GM18502 (cell line): Measurements from ENCODE around the gene B3GALT4.

Experiments
- ATAC-seq: cut with Tn5 transposase; IDR thresholded peaks from one replicate; pipeline ENCODE4 v1.9.1; 2021; ENCODE audit warnings: mild to moderate bottlenecking; ENCODE audit not compliant: unreplicated experiment, poor library complexity

The B3GALT4 gene

DNA sequence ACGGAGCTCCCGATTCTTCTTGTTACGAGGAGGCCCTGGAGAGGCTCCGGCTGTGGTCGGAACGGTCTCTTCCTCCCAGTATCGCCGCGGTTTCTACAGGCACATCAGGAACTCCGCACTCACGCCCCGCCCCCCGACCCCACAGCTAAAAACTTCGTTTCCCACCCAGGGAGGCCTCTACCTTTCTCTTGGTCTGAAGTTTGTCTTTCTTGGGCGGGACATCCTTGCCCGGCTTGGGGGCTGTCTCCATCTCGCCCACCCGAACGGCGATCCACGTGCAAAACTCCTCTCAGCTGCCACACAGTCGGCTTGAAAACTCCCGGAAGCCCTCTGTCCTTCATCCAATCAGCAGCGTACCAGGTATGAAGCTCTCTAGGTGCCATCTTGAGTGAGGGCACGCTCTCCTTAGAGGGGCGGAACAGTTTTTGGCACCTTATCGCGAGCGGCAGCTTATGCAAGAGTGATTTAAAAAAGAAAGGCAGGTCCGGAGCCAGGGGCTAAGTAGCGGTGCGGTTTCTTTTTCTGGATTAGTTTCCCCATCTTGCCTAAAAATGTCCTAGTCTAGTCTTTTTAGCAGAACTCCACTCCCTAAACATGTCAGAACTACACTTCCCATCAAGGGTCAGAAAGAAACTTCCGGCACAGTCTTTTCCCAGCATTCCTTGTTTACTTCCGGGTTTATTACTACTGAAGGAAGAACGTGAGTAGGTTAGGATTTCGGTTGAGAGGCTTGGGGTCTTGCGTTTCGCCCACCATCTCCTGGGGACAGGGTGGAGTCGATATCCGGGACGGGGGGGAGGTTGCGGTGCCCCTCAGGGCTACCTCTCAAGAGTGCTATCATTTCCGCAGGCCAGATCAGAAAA, 12.2 kb downstream of the B3GALT4 start, which contains the start of the genes PFDN6 and WDR46:
Gene PFDN6 (plus strand): TSS at position 681 of the 863 bp plus-strand sequence. CDS start 256 bp downstream, outside the sequence.
Gene WDR46 (minus strand): TSS at position 319 of the 863 bp plus-strand sequence. CDS start 69 bp downstream, at position 250.
- ATAC-seq = peak; percentile 81

DNA sequence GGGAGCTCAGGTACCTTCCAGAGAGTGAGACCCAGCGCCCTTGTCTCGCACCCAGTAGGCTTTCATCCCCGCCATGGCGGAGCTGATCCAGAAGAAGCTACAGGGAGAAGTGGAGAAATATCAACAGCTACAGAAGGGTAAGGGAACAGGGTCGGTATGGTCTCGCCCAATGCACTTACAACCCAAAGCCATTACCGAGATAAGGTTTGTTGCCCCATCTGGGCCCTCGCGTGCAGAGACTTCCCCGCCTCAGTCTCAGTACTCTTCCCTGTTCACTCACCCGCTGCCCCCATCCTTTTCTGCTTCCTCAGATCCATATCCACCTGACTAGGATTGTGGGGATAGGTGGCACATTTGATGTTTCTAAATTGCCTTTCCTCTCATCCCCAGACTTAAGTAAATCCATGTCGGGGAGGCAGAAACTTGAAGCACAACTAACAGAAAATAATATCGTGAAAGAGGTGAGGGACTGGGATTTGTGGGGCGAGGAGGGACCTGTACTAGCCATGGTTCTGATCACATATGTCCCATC, 12.9 kb downstream of the B3GALT4 start:
- ATAC-seq = peak; percentile 9

DNA sequence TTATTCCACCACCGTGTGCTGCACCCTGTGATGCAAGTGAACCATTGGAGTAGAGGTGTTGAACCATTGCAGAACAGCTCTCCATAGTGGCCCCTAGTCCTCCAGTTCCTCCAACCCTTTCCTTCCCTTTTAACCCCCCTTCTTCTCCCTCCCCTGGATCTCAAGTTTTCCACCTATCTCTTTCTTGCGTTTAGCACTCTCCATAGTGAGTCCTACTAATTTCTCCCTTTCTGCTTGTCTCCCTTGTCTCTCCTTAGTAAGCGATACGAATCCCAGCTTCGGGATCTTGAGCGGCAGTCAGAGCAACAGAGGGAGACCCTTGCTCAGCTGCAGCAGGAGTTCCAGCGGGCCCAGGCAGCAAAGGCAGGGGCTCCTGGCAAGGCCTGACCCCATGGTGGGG, 13.5 kb downstream of the B3GALT4 start:
- no peak for ATAC-seq

DNA sequence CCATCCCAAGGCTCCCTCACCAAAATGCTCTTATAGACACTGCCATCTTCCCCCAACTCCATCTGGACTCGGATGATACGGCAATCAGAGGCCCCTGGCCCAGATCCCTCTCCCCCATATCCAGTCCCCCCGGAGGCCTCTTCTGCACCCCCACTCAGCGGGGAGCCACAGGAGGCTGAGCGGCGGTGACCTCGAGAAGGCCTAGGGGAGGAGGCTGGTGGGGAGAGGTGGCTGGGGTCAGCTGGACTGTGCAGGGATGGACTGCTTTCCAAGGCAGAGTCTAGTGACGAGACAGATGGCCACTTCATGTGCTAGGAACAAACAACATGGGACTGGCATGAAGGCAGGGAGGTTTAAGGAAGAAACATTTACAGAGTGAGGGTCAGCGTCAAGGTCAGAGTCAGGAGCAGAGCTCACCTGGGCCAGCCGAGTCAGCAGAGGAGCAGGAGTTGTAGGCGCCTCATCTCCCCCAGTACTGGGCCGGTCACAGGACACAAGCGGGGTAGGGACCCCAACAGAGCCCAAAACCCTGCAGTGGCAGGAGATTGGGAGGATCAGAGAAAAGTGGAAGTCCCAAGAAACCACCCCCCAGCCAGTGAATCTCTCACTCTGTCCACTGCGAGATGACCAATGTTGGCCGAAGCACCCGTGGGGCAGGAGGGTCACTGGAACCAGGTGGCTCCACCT, 16.2 kb downstream of the B3GALT4 start:
- no peak for ATAC-seq

DNA sequence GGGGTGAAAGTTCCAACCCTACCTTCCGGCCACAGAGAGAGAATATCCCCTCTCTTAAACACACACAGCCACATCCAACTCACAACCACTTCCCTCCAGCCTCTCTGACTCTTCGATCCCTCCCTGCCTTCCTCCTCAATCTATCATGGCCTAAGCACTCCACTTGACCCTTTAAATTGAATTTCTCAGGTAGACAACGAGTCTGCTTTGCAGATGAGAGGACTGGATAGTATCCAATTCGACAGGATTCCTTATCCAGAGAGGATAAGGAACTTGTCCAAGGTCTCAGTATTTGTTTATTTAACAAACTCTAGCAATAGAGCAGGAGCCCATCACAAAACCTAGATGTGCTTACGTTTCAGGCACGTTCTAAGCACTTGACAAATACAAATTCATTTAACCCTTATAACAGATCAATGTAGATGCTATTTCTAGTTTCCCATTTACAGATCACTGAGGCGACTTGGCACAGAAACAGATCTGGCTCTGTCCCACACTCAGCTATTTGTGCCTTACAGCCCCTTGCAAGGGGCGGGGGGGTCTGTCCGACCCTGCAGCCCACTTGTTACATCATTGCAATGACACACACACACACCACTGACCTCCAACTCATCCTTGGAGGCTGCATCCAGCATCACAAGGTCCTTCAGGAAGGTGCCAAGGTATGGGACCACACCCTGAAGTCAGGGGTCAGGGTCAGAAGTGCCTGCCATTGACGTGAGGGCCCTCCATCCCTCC, 17.3 kb downstream of the B3GALT4 start:
- ATAC-seq = no peak

DNA sequence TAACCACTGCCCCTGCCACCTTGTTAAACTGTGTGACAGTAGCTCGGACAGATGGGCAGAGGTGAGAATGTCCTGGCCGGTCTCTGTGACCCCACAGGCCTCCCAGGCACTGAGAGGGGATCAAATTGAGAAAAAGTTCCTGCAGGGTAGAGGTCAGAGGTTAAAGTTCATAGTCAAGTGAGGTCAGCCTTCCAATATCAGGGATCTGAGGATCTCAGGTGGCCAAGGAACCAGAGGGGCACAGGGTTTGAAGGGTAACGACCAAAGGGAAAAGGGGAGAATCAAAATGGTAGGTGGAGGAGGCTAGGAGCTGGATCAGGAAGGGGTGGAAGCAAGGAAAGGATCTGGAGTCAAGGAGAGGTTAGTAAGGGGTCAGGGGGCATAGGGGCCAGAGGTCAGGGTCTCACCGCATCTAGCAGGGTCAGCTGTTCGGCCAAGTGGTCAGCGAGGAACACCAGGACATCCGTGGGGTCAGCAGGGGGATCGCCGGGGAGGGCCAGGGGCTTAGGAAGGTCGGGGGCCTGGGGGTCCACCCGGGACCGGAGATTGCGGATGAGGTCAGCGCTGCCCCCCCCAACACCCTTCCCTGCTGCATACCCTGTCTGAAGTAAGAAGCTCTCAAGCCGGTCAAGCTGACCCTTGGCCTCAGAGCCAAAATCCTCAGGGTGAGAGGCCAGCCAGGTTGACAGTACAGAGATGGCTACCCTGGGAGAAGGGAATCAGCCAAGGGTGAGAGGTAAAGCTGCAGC, 18.9 kb downstream of the B3GALT4 start:
- ATAC-seq = no peak

DNA sequence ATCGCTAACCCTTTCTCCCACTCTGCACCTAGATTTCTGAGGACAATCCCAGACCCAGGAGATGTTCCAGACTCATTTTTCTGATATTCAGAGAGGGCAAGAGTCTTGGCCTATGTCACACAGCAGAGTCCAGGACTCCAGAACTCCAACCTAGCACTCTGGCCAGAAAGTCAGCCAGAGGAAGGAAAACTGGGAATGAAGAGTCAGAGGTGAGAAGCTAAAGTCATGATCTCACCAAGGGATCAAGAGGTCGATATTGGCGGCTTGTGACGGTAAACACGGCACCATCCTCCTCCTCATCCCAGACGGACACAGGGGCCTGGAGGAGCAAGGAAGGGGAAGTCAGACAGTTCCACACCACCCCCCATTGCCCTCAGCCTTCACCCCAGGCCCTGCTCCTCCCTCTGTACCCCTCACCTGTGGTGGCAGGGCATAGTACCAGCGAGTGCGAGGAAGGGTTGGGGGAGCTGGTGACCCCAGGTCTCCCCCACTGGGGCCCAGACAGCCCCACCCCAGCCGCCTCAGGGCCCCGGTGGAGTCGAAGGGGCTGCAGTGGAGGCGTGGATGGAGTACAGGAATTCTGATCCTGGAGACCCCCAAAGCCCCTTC, 20.0 kb downstream of the B3GALT4 start:
- ATAC-seq = no peak

DNA sequence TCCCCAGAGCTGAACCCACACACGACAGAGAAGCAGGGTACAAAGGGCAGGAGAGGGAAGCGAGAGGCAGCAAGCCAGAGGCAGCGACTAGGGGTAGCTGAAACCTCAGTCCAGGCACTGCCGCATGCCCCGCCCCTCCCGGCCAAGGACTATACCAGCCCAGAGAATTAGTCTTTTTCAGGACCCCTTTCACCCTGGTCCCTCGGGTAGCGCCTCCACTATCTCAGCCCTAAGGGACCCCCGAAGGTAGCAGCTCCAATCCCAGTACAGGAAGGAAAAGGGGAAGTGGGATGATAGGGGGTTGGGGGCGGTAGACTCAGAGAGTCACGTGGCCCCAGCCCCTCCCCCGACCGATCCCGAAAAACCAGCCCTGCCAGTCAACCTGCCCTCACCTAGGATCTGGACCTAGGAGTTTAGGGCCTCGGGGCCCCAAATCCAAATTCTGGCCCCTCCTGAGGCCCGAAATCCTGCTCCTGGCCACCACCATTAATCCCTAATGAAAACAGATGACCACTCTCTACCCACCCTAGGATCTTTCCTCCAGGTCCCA, 20.6 kb downstream of the B3GALT4 start:
- ATAC-seq = no peak

DNA sequence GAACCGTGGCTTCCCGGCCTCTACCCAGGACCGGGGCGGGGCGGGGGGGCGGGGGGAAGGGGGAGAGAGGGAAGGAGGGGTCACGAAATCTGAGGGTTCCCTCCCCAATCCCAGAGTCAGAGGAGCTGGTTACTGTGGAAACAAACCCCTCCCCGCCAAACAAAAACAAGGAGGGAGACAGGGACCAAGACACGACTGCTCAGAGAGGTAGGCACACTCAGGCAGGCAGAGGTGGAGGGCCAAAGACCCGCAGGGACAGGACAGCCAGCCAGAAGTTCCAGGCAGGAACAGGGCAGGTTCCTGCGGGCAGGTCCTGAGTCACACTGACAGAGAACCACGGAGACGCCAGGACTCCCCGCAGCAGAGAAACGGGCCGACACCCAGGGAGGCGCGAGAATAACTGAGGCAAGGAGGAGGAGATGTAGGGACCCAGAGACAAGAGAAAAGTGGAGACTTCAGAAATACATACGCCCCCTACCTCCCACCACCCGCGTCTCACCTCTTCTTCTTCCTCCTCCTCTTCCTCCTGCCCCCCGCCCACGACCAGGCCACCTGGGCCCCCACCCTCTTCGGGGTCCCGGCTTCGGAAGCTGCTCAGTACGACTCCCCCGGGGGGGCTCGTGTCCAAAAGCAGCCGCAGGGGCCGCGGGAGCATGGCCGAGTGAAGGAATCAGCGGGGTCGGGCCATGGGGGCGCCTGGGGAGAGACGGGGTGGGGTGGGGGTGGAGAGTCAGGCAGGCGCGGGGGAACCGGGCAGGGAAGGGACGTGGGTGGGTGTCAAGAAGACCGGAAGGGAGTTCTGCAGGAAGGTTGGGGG, 21.2 kb downstream of the B3GALT4 start:
- ATAC-seq = no peak

DNA sequence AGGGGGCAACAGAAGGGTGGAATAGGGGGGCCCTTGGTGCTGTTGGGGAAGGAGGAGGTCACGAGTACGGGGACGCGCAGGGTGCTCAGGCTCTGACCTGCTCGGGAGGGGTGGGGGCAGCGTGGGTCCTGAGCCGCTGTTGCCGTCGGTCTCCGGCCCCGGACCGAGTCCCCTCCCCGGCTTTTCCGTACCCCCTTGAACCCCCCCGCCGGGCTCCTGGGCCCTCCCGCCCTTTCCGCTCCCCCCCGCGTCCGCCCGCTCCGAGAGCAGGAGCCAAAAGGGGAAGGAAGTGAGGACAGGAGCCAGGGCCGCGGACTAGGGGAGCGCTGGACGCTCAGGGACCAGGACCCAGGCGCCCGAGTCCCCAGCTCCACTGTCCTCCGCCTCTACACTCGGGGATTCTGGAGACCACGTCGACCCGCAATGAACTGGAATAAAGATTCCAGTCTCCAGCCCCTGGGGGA, 21.9 kb downstream of the B3GALT4 start, which contains the start of gene RGL2:
Gene RGL2 (minus strand): TSS at position 170 of the 464 bp plus-strand sequence. CDS start 332 bp downstream, outside the sequence.
- ATAC-seq = peak; percentile 26

DNA sequence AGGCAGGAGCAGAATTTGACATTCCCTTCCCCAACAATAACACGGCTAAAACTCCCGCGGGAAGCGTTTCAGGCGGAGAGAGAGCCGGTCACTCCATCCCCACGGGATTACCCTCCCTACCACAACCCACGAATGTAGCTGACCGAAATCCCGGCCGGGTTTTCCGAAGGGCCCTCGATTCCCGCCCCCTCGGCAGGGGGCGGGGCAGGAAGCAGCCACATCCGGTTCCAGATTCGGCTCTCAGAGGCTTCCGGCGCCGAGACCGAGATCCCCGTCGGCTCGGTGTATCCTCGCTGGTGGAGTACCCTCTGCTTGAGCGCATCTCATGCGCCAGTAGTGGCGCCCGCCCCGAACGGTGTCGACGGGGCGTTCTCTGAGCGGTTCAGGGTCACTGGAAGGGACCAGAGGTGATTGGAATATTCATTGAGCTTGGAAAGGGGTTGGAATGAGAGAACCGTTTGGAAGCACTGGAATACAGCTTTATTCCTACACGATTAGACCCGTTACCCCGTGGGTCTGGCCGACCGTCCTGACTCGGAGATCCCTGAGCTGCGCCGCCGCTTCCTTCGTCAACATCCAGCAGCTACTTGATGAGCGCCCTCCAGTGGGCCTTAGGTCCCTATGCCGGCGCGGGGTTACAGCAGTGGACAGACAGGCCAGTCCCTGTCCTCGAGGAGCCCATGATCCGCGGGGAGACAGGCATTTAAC, 22.5 kb downstream of the B3GALT4 start:
- ATAC-seq = peak; percentile 69

DNA sequence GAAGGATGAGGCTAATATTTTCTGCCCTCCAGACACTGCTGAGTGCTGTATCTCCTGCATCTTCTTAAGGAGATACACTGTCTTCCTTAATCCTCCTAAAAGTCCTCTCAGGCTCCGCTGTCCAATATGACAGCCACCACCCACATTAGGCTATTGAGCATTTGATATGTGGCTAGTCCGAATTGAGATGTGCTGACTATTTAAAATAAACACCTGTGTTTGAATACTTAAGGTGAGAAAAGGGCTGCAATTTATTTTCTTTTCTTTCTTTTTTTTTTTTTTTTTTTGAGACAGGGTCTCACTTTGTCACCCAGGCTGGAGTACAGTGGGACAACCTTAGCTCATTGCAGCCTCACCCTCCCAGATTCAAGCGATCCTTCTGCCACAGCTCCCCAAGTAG, 25.0 kb downstream of the B3GALT4 start:
- ATAC-seq = no peak

DNA sequence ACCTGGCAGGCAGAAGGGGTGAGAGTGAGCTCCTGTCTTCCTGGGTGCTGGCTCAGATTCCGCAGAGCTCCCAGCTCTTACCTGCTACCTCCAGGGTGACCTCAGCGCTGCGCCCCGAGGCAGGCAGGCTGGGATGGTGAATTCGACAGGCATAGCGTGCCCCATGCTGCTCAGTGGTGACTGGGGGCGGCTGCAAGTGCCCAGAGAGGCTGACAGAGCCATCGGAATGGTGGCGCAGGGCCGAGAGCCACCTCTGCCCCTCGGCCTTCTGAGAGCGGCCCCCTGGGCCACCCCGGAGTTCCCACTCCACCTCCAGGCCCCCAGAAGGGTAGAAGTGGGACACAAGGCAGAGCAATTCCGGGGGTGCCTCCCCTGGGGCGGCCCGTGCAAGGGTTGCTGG, 27.3 kb downstream of the B3GALT4 start:
- no peak for ATAC-seq

DNA sequence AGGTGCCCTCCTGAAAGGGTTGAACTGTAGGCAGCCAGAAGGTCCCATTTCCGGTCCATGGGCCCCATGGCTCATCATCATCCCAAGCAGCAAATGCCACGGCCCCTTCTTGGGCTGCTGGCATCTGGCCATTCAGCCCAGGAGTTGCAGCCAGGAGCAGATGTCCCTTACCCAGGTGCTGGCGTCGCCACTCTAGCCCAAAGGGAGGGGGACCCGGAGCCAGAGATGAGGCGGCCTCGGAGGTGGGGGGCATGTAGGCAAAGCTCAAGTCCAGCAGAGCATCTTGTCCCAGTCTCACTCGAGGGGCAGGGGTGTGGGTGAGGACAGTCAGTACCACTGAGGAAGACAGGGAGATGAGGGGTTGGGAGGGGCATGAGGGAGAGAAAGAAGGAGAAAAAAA, 28.1 kb downstream of the B3GALT4 start:
- ATAC-seq = no peak

DNA sequence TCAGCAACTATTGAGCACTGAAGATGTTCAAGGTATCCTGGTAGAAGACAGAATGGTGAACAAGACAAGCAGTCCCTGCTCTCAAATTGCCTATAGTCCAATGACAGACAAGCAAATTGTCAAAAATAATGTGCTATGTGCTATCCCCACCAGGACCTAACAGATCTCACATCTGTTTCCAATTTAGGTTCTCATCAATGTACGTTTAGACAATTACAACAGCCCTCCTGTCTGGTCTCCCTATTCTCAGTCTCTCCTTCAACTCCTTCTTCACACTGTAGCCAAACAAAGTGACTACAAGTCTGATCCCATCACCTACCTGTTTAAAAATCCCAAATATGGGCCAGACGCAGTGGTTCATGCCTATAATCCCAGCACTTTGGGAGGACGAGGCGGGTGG, 29.4 kb downstream of the B3GALT4 start:
- ATAC-seq = no peak

DNA sequence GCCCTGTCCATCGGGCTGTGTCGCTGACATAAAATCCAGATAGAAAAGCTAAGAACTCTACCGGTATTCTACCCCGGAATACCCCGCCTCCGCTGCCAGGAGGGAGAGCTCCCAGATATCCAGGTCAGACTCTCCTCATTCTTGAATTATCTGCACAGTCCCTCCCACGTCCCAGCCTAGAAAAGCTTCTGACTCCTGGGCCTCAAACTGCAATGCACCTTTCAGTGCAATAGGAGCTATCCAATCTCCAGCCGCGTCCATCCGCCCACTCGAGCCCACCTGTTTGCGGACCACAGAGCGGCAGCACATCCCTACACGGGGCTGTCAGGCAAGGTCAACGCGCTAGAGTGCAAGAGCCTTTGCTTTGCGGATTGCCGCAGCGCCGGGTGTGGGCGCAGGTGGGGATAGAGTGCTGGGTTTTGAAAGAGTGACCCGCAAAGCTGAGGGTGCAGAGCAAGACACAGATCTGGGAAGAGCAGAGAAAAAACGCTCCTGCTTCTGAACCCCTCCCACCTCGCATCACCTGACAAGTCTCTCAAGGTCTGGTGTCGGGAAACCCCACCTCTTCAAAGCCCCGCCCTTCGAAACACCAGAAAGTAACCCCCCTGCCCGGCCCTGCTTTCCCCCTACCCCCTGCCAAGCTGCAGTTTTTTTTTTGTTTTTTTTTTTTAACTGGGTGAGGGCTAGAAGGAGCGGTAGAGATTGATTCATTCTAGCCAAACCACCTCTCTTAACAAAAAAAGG, 35.6 kb downstream of the B3GALT4 start:
- ATAC-seq = peak; percentile 29
